Measurements from ENCODE around the gene MTCH1. TPM values are rescaled to one million over a fixed set of nuclear protein-coding genes. Genes with fewer than 3 reads are reported as not detected.

Gene MTCH1
- total and polyA plus RNA-seq, 10 donors = 87.3 to 191 (median 158) TPM

GRCh38 chr6:37020812-37021211 lies 34.8 kb upstream of the MTCH1 start:
- no peak overlapping the region for H3K27ac ChIP-seq
- H3K4me1 ChIP-seq = peaks cover 8 to 44% (median 29%) of the 10 kb centered on the region in 6 donors
- H3K4me3 ChIP-seq = no peak overlapping the region
- TF ChIP-seq POLR2AphosphoS5 (IDR thresholded peaks at IDR 0.05) (peak in 1 of 3 donors; percentile 48), POLR2A (IDR thresholded peaks at IDR 0.05) (no peak)
- H3K36me3 ChIP-seq = peaks cover 0 to 100% (median 24%) of the 10 kb centered on the region in 6 donors
- intact Hi-C loops (cut with DNase I; ENCODE audit: low total_unique reads) = no loop called here
- WGBS, 5 donors = 85 to 98% (median 94%) methylated on average over 5 of the region's 5 CpGs
- no peak for DNase-seq
- H3K9me3 ChIP-seq = no peaks in the 10 kb centered on the region
- H3K27me3 ChIP-seq (replicated peaks in 1 of 7) = no peaks in the 10 kb centered on the region

- Histone ChIP-seq H3K4me3 (no peak overlapping the region), H3K36me3 (peaks cover 0 to 100% (median 23%) of the 10 kb centered on the region in 6 donors), H3K4me1 (peaks cover 8 to 44% (median 29%) of the 10 kb centered on the region in 6 donors), H3K9me3 (no peaks in the 10 kb centered on the region), H3K27ac (no peak overlapping the region), H3K27me3 (replicated peaks in 1 of 7) (no peaks in the 10 kb centered on the region)
- intact Hi-C loops (cut with DNase I; ENCODE audit: low total_unique reads) = no loop called here
- TF ChIP-seq CTCF (IDR thresholded peaks at IDR 0.05 in 8 of 11, conservative IDR thresholded peaks at IDR 0.05 in 3 of 11) = no peak
- peak in 1 of 3 donors; percentile 61 for TF ChIP-seq POLR2AphosphoS5 (IDR thresholded peaks at IDR 0.05)
- WGBS, 5 donors = 76 to 89% (median 79%) methylated on average over 12 of the region's 12 CpGs
- DNase-seq = no peak
Observed at GRCh38 chr6:37020381-37020780, 34.4 kb upstream of the MTCH1 start.

GRCh38 chr6:37019065-37019450 lies 33.1 kb upstream of the MTCH1 start:
- TF ChIP-seq POLR2AphosphoS5 (IDR thresholded peaks at IDR 0.05) = peak in 2 of 3 donors; percentile 5 to 16
- TF ChIP-seq CTCF (IDR thresholded peaks at IDR 0.05 in 8 of 11, conservative IDR thresholded peaks at IDR 0.05 in 3 of 11) = no peak
- no peak for TF ChIP-seq POLR2A (IDR thresholded peaks at IDR 0.05)
- intact Hi-C loops (cut with DNase I; ENCODE audit: low total_unique reads) = loop anchor here (2.0 to 10.0 kb wide), 2 partner anchors 134 to 190 kb away; partner anchors contain the start of gene C6orf89

GRCh38 chr6:37018198-37019064 lies 32.4 kb upstream of the MTCH1 start:
- H3K9me3 ChIP-seq = no peaks in the 10 kb centered on the region
- peak overlapping the region in 7 of 8 donors; percentile 20 to 75 (median 47) for H3K27ac ChIP-seq
- intact Hi-C loops (cut with DNase I; ENCODE audit: low total_unique reads) = loop anchor here (2.0 to 10.0 kb wide), 2 partner anchors 134 to 190 kb away; partner anchors contain the start of gene C6orf89
- peaks cover 0 to 100% (median 34%) of the 10 kb centered on the region in 6 donors for H3K36me3 ChIP-seq
- DNase-seq = peak; percentile 96
- peak overlapping the region in 1 of 8 donors; percentile 10 for H3K4me3 ChIP-seq
- H3K27me3 ChIP-seq (replicated peaks in 1 of 7) = no peaks in the 10 kb centered on the region
- H3K4me1 ChIP-seq = peaks cover 8 to 53% (median 29%) of the 10 kb centered on the region in 6 donors
- TF ChIP-seq CTCF (IDR thresholded peaks at IDR 0.05 in 8 of 11, conservative IDR thresholded peaks at IDR 0.05 in 3 of 11) (peak; percentile 91 to 98 (median 94)), POLR2AphosphoS5 (IDR thresholded peaks at IDR 0.05) (peak in 2 of 3 donors; percentile 73 to 83), POLR2A (IDR thresholded peaks at IDR 0.05) (no peak)
- 0 to 7% (median 3%) methylated on average over 8 of the region's 8 CpGs for WGBS, 5 donors

More at GRCh38 chr6:37019065-37019450, 33.1 kb upstream of the MTCH1 start:
- 58 to 74% (median 70%) methylated on average over 2 of the region's 2 CpGs for WGBS, 5 donors
- Histone ChIP-seq H3K9me3 (no peaks in the 10 kb centered on the region), H3K4me1 (peaks cover 8 to 48% (median 29%) of the 10 kb centered on the region in 6 donors), H3K36me3 (peaks cover 0 to 100% (median 28%) of the 10 kb centered on the region in 6 donors), H3K27me3 (replicated peaks in 1 of 7) (no peaks in the 10 kb centered on the region), H3K27ac (peak overlapping the region in 7 of 8 donors; percentile 9 to 75 (median 47)), H3K4me3 (no peak overlapping the region)
- DNase-seq = no peak
